Glomerular endothelial cell (primary cell): ENCODE measurements around the gene RNF19B. TPM values are rescaled to one million over a fixed set of nuclear protein-coding genes. Genes with fewer than 3 reads are reported as not detected.
"Not testable (repeated sequence)": the region's sequence is repeated elsewhere in the genome, so short reads cannot be mapped to it uniquely, and the experiment has no call there.

Source experiments
- DNase-seq: peaks from one replicate; pipeline ENCODE4 v3.0.0-alpha.2; 2011; ENCODE audit warnings: low read depth, low spot score; ENCODE audit errors: extremely low read depth
- total RNA-seq: library from RNA; depleted of rRNA; stranded (reverse); fragments of >200 nt; gene quantifications from 2 replicates; pipeline ENCODE4 v1.2.3, GENCODE V29; 2015

RNF19B gene
- total RNA-seq, 1 donor from 2014 or later: 37.7 TPM

GRCh38 chr1:32992489-32993323, 28.1 kb upstream of the RNF19B start:
- DNase-seq: no peak

- DNase-seq: no peak
Observed at GRCh38 chr1:32991819-32992488, 27.3 kb upstream of the RNF19B start.

GRCh38 chr1:32991386-32991785, 26.8 kb upstream of the RNF19B start:
- DNase-seq: no peak

- DNase-seq: no peak
Observed at GRCh38 chr1:32990887-32991286, 26.3 kb upstream of the RNF19B start.

- no peak for DNase-seq
Observed at GRCh38 chr1:32989160-32990050, 24.8 kb upstream of the RNF19B start.

- no peak for DNase-seq
Observed at GRCh38 chr1:32988665-32989064, 24.1 kb upstream of the RNF19B start.

- DNase-seq: no peak
Observed at GRCh38 chr1:32985226-32985625, 20.6 kb upstream of the RNF19B start.

- no peak for DNase-seq
Observed at GRCh38 chr1:32984455-32985171, 20.0 kb upstream of the RNF19B start.

GRCh38 chr1:32984090-32984454, 19.5 kb upstream of the RNF19B start:
- DNase-seq: no peak

GRCh38 chr1:32983020-32983419, 18.4 kb upstream of the RNF19B start:
- DNase-seq: no peak

GRCh38 chr1:32981003-32981901, 16.6 kb upstream of the RNF19B start:
- no peak for DNase-seq

- DNase-seq: no peak
Observed at GRCh38 chr1:32980080-32980479, 15.5 kb upstream of the RNF19B start.

- DNase-seq: no peak
Observed at GRCh38 chr1:32978854-32979253, 14.2 kb upstream of the RNF19B start.

- DNase-seq: no peak
Observed at GRCh38 chr1:32977546-32978087, 13.0 kb upstream of the RNF19B start.

GRCh38 chr1:32975055-32975454, 10.4 kb upstream of the RNF19B start:
- not testable (repeated sequence) for DNase-seq

GRCh38 chr1:32973458-32973857, 8.8 kb upstream of the RNF19B start:
- DNase-seq: not testable (repeated sequence)

- no peak for DNase-seq
Observed at GRCh38 chr1:32972814-32973428, 8.3 kb upstream of the RNF19B start.

GRCh38 chr1:32971576-32971975, 7.0 kb upstream of the RNF19B start:
- DNase-seq: no peak

GRCh38 chr1:32971156-32971555, 6.5 kb upstream of the RNF19B start:
- no peak for DNase-seq
